GM18873 (cell line): ENCODE data around the gene ABCG2.
"Not testable (repeated sequence)": the region's sequence is repeated elsewhere in the genome, so short reads cannot be mapped to it uniquely, and the experiment has no call there.

ENCODE experiments used
- ATAC-seq: cut with Tn5 transposase; IDR thresholded peaks from one replicate; pipeline ENCODE4 v1.9.1; 2021; ENCODE audit warnings: mild to moderate bottlenecking, moderate library complexity, moderate number of reproducible peaks; ENCODE audit not compliant: unreplicated experiment, low FRiP score

Gene ABCG2

DNA sequence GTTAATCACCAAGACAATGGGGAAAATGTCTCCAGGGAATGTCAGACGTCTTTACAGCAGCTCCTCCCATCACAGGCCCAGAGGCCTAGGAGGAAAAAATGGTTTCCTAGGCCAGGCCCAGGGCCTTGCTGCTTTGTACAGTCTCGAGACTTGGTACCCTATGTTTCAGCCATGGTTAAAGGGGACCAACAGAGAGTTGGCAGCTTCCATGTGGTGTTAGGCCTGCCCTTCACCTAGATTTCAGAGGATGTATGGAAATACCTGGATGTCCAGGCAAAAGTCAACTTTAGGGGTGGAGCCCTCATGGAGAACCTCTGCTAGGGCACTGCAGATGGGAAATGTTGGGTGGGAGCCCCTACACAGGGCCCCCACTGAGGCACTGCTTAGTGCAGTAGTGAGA, 38.5 kb downstream of the ABCG2 start:
- ATAC-seq: no peak

DNA sequence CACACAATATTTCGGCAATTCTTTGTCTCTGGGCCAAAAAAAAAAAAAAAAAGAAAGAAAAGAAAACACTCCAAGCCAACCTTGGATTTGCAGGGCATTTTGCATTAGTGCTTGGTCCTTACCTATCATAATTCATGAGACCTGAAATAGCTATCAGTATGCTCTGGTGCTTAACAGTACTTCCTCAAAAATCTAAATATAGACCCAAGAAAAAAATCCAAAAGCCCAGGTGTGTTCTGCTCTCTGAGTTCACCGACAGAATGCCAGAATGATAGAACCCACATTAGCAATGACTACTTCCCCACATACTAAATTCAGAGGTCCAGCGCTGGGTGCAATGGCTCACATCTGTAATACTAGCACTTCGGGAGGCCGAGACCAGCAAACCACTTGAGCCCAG, 42.9 kb downstream of the ABCG2 start:
- no peak for ATAC-seq

- ATAC-seq: no peak
Observed at GRCh38 chr4:88112856-88113255, 45.6 kb downstream of the ABCG2 start.

- ATAC-seq: no peak
Observed at GRCh38 chr4:88110826-88111225, 47.6 kb downstream of the ABCG2 start.

DNA sequence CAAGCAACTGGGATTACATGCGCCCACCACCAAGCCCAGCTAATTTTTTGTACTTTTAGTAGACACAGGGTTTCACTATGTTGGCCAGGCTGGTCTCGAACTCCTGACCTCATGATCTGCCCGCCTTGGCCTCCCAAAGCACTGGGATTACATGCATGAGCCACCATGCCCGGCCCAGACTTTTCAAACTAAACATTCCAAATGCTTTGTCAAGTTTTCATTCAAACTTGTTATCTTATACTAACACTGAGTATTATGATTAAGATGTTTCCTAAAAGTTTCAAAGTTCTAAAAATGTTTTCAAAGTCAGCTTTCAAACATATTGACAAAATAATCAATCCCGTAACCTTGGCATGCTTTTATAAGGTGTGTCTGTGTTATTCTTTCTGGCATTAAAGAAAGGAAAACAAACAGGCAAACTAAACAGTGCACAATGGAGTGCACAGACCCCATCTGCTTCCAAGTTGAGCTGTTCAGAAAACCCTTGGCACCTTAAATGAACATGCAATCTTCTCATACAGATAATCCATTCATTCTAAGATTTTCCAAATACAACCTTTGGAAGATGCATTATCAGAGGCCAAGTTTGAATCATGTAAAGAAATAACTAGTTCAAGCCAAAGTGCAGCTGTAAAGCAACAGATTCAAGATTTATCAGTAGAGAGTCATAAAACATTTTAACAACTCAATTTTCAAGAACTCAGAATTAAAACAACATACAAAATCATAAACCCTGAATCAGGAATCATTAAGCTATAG, 49.1 kb downstream of the ABCG2 start:
- no peak for ATAC-seq

GRCh38 chr4:88108747-88109122, 49.7 kb downstream of the ABCG2 start:
- ATAC-seq: no peak

DNA sequence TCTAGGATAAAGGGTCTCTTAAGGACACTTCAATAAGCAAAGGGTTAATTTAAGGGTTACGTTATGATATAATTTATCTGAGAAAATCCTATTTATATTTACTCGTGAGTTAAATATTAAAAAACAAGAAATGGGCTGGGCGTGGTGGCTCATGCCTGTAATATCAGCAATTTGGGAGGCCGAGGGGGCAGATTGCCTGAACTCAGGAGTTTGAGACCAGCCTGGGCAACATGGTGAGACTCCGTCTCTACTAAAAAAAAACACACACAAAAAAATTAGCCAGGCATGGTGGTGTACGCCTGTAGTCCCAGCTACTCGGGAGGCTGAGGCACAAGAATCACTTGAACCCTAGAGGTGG, 50.4 kb downstream of the ABCG2 start:
- not testable (repeated sequence) for ATAC-seq

GRCh38 chr4:88107406-88108107, 50.9 kb downstream of the ABCG2 start:
- no peak for ATAC-seq

GRCh38 chr4:88106205-88106604, 52.2 kb downstream of the ABCG2 start:
- ATAC-seq: no peak

DNA sequence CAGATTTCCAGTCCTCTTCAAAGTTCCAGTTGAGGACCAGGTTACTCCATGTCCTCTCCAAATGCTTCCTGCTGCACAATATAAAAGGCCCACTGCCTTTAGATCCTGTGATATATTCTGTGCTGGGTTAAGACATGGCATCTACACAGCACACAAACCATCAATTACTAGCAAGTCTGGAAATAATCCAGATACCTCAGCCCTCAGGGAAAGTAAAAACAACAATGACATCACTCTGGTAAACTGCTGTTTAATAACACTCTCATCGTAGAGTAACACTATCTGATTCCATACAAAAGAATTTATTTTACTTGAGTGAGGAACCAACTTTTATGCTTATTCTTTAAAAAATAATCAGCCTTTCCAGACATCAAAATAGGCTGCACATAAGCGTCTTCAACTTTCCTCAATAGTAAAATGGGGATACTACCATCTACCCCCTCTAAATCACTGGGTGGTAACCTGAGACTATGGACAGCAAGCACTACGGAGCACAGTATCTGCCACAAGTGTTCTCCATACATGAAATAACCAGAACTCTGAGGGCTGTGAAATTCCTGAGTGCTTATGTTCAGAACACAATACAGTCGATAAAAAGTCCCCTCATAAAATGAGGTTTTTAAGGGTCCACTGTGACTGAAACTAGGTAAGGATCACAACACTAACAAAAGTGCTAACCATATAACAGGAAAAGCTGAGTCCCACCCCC, 53.4 kb downstream of the ABCG2 start:
- no peak for ATAC-seq

DNA sequence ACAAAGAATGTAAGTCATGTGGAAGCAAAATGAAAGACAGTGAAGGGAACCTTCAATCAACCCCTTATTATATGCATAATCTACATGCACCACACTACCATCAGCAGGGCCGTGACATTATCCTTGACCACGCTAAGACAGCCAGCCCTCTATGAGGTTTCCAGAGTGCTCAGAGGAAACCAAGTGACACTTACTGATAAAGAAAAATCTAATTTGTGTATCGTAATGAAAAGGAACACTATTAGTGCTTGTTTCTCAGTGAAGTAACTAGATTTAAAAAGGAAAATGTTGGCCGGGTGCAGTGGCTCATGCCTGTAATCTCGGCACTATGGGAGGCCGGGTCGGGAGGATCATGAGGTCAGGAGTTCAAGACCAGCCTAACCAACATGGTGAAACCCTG, 56.4 kb downstream of the ABCG2 start:
- ATAC-seq: no peak

DNA sequence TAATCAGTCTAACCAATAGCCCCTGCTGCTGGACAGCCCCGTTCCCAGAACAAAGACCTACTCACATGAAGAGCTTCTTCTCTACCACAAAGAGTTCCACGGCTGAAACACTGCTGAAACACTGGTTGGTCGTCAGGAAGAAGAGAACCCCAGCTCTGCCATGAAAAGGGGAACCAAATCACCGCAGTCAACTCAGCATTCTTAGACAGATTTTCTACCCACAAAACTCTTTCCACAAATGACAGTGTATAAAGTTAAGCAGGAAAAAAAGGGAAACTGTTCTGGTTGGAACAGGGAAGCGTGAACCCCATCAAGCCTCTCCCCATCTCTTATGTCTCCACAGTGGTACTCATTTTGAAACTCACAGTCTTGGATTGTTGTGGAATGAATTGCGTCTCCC, 57.3 kb downstream of the ABCG2 start:
- ATAC-seq: no peak

DNA sequence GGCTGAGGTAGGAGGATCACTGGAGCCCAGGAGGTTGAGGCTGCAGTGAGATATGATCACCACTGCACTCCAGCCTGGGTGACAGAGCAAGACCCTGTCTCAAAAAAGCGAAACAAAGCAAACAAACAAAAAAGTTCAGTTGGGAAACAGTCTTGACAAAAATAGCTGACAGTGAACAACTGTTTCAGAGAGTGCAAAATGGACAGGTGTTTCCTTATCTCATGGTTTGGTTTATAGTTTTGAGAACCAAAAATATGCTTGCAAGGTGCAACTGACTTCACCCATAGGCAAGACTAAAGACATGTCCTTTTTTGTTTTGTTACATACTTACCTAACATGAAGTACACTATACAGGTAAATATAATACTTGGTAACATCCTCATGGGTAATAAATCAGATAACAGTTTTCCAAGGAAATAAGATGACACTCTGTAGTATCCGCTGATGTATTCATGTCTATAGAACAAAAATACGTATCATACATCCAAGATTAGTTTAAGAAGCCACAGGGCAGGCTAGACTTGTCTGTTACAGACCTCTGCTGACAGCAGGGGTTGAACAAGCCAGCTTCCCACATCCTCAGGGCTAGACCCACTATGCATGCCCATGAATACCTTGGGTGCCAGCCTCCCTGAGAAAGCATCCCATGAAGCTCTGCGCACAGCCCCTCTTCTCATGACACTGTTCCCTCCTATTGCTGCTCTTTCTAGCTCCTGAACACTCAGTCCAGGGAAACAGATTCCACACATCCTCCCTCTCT, 59.3 kb downstream of the ABCG2 start:
- ATAC-seq: no peak

DNA sequence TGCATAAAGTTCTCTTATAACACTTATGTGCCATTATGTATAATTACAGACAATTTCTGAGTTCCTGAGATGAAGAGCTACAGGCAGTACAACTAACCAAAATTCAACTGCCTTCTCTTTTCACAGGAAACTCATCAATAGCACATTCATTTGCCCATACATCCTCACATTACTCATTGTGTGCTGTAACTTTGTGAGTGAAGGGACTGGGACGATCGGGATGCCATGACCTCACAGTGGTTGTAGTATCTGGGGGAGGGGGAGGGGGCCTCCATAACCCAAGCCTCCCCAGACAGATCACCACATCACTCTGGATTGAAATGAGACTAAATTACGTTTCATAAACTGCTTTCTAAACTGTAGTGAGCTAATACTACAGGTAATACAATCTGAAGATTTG, 60.7 kb downstream of the ABCG2 start:
- no peak for ATAC-seq

- ATAC-seq: no peak
Observed at GRCh38 chr4:88097301-88097700, 61.1 kb downstream of the ABCG2 start.

DNA sequence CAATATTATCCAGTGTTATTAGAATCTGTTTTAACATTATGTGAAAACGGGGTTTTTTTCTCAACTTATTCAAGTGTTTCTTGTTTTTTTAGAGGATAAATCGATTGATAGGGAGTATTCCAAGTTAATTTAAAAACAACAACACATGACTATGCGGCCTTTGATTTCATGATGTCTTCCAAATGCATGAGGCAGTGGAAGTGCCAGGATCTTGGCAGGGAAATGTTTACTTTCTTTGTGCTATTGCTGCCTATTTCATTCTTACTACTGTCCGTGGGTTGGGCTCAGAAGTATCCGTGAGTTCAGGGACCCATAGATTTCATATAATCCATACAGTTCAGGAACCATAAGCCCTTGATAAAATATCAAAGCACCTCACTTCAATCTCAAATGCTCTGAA, 64.6 kb downstream of the ABCG2 start:
- ATAC-seq: no peak

GRCh38 chr4:88091378-88091777, 67.1 kb downstream of the ABCG2 start:
- ATAC-seq: no peak

GRCh38 chr4:88090898-88091297, 67.5 kb downstream of the ABCG2 start:
- no peak for ATAC-seq

DNA sequence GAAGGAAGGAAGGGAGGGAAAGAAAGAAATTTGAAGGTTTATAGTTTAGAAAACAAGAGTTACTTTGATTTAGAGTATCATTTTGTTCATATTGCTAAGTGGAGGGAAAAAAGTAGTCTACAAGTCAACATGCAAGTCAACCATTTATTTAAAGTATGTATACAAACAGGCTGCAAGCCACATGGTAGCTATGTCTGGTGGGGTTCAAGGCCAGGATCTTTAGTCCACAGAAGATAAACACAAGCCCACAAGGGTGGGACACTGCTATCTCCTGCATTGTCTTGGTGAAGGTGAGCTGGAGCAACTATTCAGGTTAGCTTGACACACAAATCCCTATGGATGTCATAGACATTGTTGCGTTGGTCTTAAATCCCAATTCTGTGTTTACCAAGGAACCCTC, 71.4 kb downstream of the ABCG2 start:
- no peak for ATAC-seq

GRCh38 chr4:88080626-88081025, 77.8 kb downstream of the ABCG2 start:
- ATAC-seq: no peak

DNA sequence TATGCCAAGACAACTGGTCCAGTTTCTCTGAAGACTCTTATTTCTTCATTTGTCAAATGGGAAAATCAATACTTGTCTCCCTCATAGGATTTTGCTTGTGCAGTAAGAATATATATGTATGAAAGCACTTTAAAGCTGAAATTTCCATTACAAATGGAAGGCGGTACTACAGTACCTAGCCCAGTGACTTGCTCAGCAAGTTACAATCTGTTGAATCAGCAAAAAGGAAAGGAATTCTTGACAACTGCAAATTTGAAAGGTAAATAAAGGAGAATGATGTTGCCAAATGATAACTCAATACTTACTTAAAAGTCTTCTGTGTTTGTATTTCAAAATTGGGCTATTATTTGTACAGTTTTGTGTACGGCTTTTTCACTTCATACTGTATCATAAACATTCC, 79.9 kb downstream of the ABCG2 start:
- ATAC-seq: no peak
